Colonic mucosa (tissue), 4 donors: ENCODE data around the gene DNAJC18. TPM values are rescaled to one million over a fixed set of nuclear protein-coding genes. Genes with fewer than 3 reads are reported as not detected.

Source experiments
- DNase-seq: peaks from one replicate; pipeline ENCODE4 v3.0.0-alpha.2; 2020
- H3K27ac ChIP-seq: fragments of 200-600 bp; one replicate; pipeline ENCODE4 v1.8.0; 2021
- H3K27me3 ChIP-seq: fragments of 200-600 bp; one replicate; pipeline ENCODE4 v1.8.0; 2021
- H3K36me3 ChIP-seq: fragments of 200-600 bp; one replicate; pipeline ENCODE4 v1.8.0; 2021
- H3K4me1 ChIP-seq: fragments of 200-600 bp; one replicate; pipeline ENCODE4 v1.8.0; 2021; ENCODE audit warnings: mild to moderate bottlenecking
- H3K4me3 ChIP-seq: fragments of 200-600 bp; one replicate; pipeline ENCODE4 v1.8.0; 2021
- H3K9ac ChIP-seq, 2 donors: one replicate each; pipeline ENCODE4 v1.7.0; 2013; ENCODE audit warnings: control low read depth in 2 of 2, low read depth in 2 of 2, low read length in 2 of 2
- H3K9me3 ChIP-seq: fragments of 200-600 bp; one replicate; pipeline ENCODE4 v1.8.0; 2021
- CTCF ChIP-seq: fragments of 200-600 bp; IDR thresholded peaks from one replicate; pipeline ENCODE4 v1.8.0; 2022; ENCODE audit warnings: antibody characterized with exemption, mild to moderate bottlenecking
- intact Hi-C: fragments of 100-400 bp; cut with DNase I; formaldehyde crosslinking; loops from one replicate; pipeline ENCODE4 v1.14.1; 2022
- total RNA-seq, 2 donors: library from RNA; stranded (reverse); fragmentation: NEBNext Ultra II Directional in 1 of 2; extraction: Animal tissue kit (Norgen Biotek cat#: 25700) in 1 of 2; gene quantifications; one replicate each; pipeline ENCODE4 v1.2.1, GENCODE V29; 2021
- donor health status: healthy.
- donor health status: DM: no; HTN: no; CAD: no.
- donor health status: DM: no; HTN: no; CAD: no.

The DNAJC18 gene
- total RNA-seq, 2 donors from 2014 or later = 3.6 to 5.7 TPM

GRCh38 chr5:139393497-139394122 lies 45.7 kb downstream of the DNAJC18 start:
- peaks cover 13% of the 10 kb centered on the region for H3K4me1 ChIP-seq
- peak overlapping the region; percentile 53 for H3K4me3 ChIP-seq
- H3K9ac ChIP-seq = peak overlapping the region; percentile 51 to 52
- intact Hi-C loops = loop anchor here (5.0 to 10.0 kb wide), 2 partner anchors 51 to 99 kb away; partner anchors contain the start of genes MATR3 and PAIP2
- TF ChIP-seq CTCF = no peak
- no peaks in the 10 kb centered on the region for H3K9me3 ChIP-seq
- peaks cover 6% of the 10 kb centered on the region for H3K27me3 ChIP-seq
- no peaks in the 10 kb centered on the region for H3K36me3 ChIP-seq
- H3K27ac ChIP-seq = no peak overlapping the region
- no peak for DNase-seq

GRCh38 chr5:139392678-139393496 lies 46.4 kb downstream of the DNAJC18 start:
- peaks cover 14% of the 10 kb centered on the region for H3K4me1 ChIP-seq
- H3K27me3 ChIP-seq = peaks cover 6% of the 10 kb centered on the region
- H3K36me3 ChIP-seq = no peaks in the 10 kb centered on the region
- peak; percentile 82 for DNase-seq
- peak overlapping the region; percentile 51 to 61 for H3K9ac ChIP-seq
- H3K9me3 ChIP-seq = no peaks in the 10 kb centered on the region
- TF ChIP-seq CTCF = peak; percentile 74
- peak overlapping the region; percentile 83 for H3K27ac ChIP-seq
- intact Hi-C loops = loop anchor here (5.0 to 10.0 kb wide), 2 partner anchors 51 to 98 kb away; partner anchors contain the start of genes MATR3 and PAIP2
- peak overlapping the region; percentile 53 for H3K4me3 ChIP-seq

GRCh38 chr5:139392324-139392677 lies 47.0 kb downstream of the DNAJC18 start:
- no peak for DNase-seq
- peak overlapping the region; percentile 83 for H3K27ac ChIP-seq

GRCh38 chr5:139391570-139392323 lies 47.6 kb downstream of the DNAJC18 start:
- Histone ChIP-seq H3K4me1 (peaks cover 19% of the 10 kb centered on the region), H3K4me3 (peak overlapping the region; percentile 53), H3K36me3 (no peaks in the 10 kb centered on the region), H3K27me3 (peaks cover 6% of the 10 kb centered on the region), H3K9ac (peak overlapping the region; percentile 61 to 69), H3K27ac (peak overlapping the region; percentile 83), H3K9me3 (no peaks in the 10 kb centered on the region)
- intact Hi-C loops = loop anchor here (5.0 to 10.0 kb wide), 2 partner anchors 49 to 97 kb away; partner anchors contain the start of genes MATR3 and PAIP2
- peak; percentile 85 for DNase-seq
- TF ChIP-seq CTCF = no peak

More at GRCh38 chr5:139392324-139392677, 47.0 kb downstream of the DNAJC18 start:
- Histone ChIP-seq H3K27me3 (peaks cover 6% of the 10 kb centered on the region), H3K4me3 (peak overlapping the region; percentile 53), H3K9ac (peak overlapping the region; percentile 61 to 69), H3K9me3 (no peaks in the 10 kb centered on the region), H3K36me3 (no peaks in the 10 kb centered on the region), H3K4me1 (peaks cover 19% of the 10 kb centered on the region)
- intact Hi-C loops = loop anchor here (5.0 to 10.0 kb wide), 2 partner anchors 50 to 98 kb away; partner anchors contain the start of genes MATR3 and PAIP2
- TF ChIP-seq CTCF = no peak
